Prostate gland (tissue), 2 donors: ENCODE measurements around the gene TMEM232.

ENCODE experiments used
- POLR2A ChIP-seq: fragments of 450-650 bp; IDR thresholded peaks from one replicate; pipeline ENCODE4 v1.6.1; 2016; ENCODE audit warnings: antibody characterized with exemption, mild to moderate bottlenecking
- POLR2AphosphoS5 ChIP-seq: sonication (generic); formaldehyde crosslinking; IDR thresholded peaks from one replicate; pipeline ENCODE4 v1.6.1; 2017; ENCODE audit warnings: antibody characterized with exemption
- TF ChIP-seq, protein P1 (sequence below), 4 experiments: fragments of 200-600 bp in 2 of 4; fragments of 450-650 bp in 2 of 4; sonication (generic) in 2 of 4; IDR thresholded peaks; 1 replicate in 3 of 4; 2 replicates in 1 of 4; pipeline ENCODE4 v1.5.1; 2016 to 2019; ENCODE audit warnings: antibody characterized with exemption in 4 of 4, mild to moderate bottlenecking in 2 of 4, moderate library complexity in 2 of 4

DNA sequence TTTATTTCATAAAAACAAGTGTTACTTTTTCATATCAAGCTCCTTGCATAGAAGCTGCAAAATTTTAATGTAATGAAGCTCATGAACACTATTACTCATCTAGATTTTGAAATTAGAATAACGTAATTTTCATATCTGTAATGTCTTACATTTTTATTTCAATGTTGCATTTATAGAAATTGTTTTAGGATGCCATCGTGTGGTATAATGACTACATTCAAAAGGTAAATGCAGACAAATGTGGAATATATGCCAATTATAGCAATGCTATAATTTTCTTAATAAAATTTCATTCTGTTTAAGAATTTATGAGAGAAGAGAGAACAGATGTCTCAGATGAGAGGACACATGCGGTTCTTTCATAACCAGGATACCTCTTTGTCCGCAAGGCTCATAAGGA, 230.2 kb downstream of the TMEM232 start:
- TF ChIP-seq, protein P1, sequence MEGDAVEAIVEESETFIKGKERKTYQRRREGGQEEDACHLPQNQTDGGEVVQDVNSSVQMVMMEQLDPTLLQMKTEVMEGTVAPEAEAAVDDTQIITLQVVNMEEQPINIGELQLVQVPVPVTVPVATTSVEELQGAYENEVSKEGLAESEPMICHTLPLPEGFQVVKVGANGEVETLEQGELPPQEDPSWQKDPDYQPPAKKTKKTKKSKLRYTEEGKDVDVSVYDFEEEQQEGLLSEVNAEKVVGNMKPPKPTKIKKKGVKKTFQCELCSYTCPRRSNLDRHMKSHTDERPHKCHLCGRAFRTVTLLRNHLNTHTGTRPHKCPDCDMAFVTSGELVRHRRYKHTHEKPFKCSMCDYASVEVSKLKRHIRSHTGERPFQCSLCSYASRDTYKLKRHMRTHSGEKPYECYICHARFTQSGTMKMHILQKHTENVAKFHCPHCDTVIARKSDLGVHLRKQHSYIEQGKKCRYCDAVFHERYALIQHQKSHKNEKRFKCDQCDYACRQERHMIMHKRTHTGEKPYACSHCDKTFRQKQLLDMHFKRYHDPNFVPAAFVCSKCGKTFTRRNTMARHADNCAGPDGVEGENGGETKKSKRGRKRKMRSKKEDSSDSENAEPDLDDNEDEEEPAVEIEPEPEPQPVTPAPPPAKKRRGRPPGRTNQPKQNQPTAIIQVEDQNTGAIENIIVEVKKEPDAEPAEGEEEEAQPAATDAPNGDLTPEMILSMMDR (IDR thresholded peaks at IDR 0.05), result no peak
- TF ChIP-seq POLR2AphosphoS5 (no peak), POLR2A (no peak)
